ENCODE data around the gene AP3D1.
"Not testable (repeated sequence)": the region's sequence is repeated elsewhere in the genome, so short reads cannot be mapped to it uniquely, and the experiment has no call there.

The AP3D1 gene

GRCh38 chr19:2151339-2152229 lies at the start of gene AP3D1:
AP3D1 (minus strand) TSS chr19:2151566; CDS start chr19:2151334, 232 bp downstream.
- DNase-seq (ENCODE audit: low spot score): peak; percentile 100

GRCh38 chr19:2200624-2201294 lies 49.4 kb upstream of the AP3D1 start:
- not testable (repeated sequence) for DNase-seq (ENCODE audit: low spot score)

GRCh38 chr19:2199861-2200623 lies 48.7 kb upstream of the AP3D1 start:
- no peak for DNase-seq (ENCODE audit: low spot score)

GRCh38 chr19:2199215-2199614 lies 47.8 kb upstream of the AP3D1 start:
- no peak for DNase-seq (ENCODE audit: low spot score)

- no peak for DNase-seq (ENCODE audit: low spot score)
These were observed 47.0 kb upstream of the AP3D1 start for GRCh38 chr19:2198317-2198716.

GRCh38 chr19:2197270-2197669 lies 45.9 kb upstream of the AP3D1 start:
- DNase-seq (ENCODE audit: low spot score): no peak

GRCh38 chr19:2195914-2196313 lies 44.5 kb upstream of the AP3D1 start:
- DNase-seq (ENCODE audit: low spot score): no peak

DNA sequence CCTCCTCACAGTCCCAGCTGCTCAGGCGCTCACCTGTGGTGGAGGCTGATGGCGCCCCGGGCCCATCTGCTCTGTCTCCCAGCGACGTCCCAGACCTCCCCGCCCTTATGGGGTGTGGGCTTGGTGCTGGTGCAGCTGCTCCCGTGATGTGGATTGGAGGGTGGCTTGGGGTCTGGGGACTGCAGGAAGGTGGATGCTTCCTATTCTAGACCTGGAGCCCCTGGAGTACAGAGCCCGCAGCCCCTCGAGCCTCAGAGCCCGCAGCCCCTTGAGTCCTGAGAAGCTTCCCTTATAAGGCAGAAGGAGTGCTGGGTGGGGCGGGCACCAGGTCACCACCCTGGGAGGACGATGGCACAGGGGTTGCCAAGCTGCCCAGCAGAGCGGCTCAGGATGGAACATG lies 44.0 kb upstream of the AP3D1 start:
- DNase-seq (ENCODE audit: low spot score): no peak

- DNase-seq (ENCODE audit: low spot score): no peak
These were observed 43.2 kb upstream of the AP3D1 start for GRCh38 chr19:2194513-2195078.

GRCh38 chr19:2193807-2194206 lies 42.4 kb upstream of the AP3D1 start:
- DNase-seq (ENCODE audit: low spot score): no peak

DNA sequence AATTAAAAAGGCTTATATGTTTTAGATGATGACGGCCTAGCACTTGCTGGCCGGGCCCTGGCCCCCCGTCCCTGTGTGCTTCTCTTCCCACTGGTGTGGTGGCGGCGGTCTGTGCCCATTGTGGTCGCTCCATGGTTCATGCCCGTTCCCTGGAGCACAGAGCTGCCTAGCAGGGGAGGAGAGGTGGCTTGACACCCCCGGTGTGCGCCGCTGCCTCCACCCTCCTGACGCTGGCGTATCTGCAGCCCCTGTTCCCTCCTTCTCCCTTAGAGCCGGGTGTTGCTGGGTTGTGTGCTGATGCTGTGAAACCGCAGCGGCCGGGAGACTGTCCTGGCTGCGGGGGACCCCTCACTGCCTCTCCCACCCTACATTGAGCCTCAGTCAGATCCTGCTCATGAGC lies 41.5 kb upstream of the AP3D1 start:
- no peak for DNase-seq (ENCODE audit: low spot score)

DNA sequence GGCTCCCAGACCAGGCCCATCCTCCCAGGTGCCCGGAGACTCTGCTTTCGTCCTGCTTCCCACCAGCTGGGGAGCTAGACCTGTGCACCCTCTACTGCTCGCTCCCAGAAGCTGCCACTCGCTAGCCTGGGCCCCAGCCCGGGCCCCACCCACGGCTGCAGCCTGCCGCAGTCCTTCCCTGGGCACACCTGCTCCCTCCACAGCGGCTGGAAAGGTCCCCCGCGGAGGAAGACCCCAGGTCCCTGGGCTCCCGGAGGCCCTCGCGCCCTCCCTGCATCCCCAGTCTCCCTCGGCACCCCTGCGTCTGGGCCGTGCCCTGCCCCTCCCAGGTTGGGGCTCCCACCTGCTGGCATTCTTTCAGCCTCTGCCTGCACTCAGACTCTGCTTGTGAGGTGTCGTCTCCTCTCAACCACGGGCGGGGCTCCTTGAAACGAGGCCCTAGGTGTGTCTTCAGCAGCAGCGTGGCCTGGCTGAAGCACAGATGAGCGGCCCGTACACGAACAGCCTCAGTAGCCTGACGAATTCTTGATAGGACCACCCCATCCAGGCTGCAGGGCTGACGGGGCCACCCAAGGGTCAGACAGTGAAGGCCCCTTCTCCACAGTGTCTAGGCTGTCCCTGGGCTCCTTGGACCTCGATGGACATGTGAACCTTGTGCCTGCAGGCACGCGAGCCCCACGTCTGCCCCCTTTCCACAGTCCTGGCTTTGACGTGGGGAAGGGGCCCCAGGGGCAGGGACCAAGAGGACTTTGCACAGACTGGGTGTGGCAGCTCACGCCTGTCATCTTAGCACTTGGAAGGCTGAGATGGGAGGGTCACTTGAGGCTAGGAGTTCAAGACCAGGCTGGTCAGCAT lies 40.3 kb upstream of the AP3D1 start:
- DNase-seq (ENCODE audit: low spot score): no peak

DNA sequence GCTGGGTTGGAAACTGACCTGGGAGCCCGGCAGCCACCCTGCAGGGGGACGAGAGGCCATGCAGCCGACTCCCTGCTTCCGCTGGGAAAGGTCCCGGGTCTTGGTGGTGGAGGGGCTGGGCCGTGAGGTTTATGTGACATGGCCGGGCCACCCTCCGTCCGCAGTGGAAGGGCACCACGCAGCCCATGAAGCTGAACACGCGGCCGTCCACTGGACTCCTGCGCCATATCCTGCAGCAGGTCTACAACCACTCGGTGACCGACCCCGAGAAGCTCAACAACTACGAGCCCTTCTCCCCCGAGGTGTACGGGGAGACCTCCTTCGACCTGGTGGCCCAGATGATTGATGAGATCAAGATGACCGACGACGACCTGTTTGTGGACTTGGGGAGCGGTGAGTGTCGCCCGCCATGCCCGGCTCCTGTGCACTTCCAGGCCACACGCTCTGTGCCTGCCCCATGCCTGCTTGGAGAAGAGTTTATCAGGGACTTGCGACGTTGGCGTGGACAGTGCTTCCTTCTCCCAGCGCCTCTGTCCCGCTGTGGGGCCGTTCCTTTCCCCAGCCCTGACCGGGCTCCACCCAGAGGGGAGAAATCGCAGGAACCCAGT lies 39.6 kb upstream of the AP3D1 start:
- DNase-seq (ENCODE audit: low spot score): no peak

GRCh38 chr19:2189880-2190279 lies 38.5 kb upstream of the AP3D1 start:
- DNase-seq (ENCODE audit: low spot score): no peak

- DNase-seq (ENCODE audit: low spot score): peak; percentile 75
These were observed 37.5 kb upstream of the AP3D1 start for GRCh38 chr19:2188708-2189385.

DNA sequence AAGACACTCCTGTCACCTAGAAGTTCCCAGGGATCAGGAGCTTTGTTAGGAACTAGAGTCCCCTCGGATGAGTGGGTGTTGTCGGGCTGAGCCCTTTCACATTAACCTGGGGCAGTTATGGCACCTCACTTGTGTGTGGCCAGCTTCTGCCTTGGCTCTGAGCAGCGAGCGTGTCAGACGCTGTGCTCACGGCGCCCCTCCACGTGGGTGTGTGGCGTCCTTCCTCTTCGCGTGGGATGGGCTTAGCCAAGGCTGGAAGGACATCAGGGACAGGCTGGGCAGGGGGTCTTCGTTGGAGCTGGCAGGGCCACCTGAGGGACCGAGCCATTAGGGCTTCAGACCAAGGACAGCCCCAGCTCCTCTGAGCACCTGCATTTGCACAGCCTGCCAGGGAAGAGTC lies 35.8 kb upstream of the AP3D1 start:
- no peak for DNase-seq (ENCODE audit: low spot score)

- DNase-seq (ENCODE audit: low spot score): peak; percentile 98
These were observed 34.9 kb upstream of the AP3D1 start for GRCh38 chr19:2186071-2186846.

DNA sequence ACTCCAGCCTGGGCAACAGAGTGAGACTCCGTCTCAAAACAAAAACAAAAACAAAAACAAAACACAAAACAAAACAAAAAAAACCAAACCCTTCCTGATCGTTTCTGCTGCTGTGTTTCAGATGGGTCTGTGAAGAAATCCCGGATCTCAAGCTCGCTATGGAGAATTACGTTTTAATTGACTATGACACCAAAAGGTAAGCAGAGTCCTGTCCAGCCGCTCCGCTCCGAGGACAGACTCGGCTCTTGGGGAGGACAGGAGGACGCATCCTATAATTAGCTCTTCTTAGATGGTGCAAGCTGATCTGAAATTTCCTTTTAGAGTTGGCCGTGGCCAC lies 34.3 kb upstream of the AP3D1 start:
- no peak for DNase-seq (ENCODE audit: low spot score)

GRCh38 chr19:2184422-2184975 lies 33.1 kb upstream of the AP3D1 start:
- DNase-seq (ENCODE audit: low spot score): no peak
